ENCODE measurements around the gene SENP3.

Gene SENP3

GRCh38 chr17:7557147-7557764, 4.5 kb upstream of the SENP3 start:
- DNase-seq = no peak

DNA sequence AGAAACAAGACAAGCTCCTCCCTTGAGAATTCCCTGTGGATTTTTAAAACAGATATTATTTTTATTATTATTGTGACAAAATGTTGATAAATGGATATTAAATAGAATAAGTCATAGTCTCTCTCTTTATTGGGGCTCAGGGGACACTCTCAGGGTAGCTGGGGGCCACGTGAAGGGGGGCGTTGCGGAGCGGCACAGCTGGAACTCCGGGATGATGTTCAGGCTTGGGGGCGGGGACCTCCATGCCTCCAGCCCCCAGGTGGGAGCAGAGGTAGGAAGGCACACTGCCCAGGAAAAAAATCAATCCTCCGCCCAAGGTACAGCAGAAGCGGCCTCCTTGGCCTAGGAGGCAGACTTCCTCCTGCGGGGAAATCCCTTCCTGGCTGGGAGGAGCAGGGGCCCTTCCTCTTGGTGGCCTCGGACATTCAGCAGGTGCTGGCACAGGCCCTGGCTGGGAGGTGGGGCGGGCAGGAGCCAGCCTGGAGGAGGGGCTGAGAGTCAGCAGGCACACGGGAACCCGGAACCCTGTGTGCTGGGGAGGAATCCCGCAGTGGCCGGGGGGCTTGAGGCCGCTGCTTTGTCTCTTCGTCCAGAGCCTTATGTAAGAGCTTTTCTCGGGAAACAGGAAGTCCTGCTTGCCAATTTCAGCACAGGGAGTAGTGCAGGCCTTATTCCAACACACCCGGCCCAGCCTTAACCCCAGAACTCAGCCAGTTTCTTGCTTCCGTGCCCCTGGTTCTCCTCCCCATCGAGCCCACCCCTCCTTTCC, 3.8 kb upstream of the SENP3 start:
- DNase-seq = peak; percentile 64 to 74

DNA sequence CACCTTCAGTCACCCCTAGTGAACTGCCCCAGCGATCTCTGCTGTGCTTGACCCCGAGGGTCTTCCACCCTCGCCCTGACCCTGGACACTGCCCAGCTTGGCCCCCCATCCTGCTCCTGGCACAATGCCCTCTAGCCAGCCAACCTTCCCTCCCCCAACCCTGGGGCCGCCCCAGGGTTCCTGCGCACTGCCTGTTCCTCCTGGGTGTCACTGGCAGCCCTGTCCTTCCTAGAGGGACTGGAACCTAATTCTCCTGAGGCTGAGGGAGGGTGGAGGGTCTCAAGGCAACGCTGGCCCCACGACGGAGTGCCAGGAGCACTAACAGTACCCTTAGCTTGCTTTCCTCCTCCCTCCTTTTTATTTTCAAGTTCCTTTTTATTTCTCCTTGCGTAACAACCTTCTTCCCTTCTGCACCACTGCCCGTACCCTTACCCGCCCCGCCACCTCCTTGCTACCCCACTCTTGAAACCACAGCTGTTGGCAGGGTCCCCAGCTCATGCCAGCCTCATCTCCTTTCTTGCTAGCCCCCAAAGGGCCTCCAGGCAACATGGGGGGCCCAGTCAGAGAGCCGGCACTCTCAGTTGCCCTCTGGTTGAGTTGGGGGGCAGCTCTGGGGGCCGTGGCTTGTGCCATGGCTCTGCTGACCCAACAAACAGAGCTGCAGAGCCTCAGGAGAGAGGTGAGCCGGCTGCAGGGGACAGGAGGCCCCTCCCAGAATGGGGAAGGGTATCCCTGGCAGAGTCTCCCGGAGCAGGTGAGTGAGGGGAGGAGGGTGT, 3.0 kb upstream of the SENP3 start, which contains the start of gene TNFSF13:
Gene TNFSF13 (plus strand): TSS at position 207 of the 776 bp plus-strand sequence. CDS start 290 bp downstream, at position 497.
- DNase-seq = peak; percentile 29 to 33

GRCh38 chr17:7559320-7560171, 2.2 kb upstream of the SENP3 start:
- peak in 1 of 2 donors; percentile 5 for DNase-seq

- peak in 1 of 2 donors; percentile 68 for DNase-seq
Observed at GRCh38 chr17:7560172-7561027, 1.3 kb upstream of the SENP3 start.

- DNase-seq = peak; percentile 68 to 90
Observed at GRCh38 chr17:7561028-7561575, 617 bp upstream of the SENP3 start.

GRCh38 chr17:7562208-7562605, 488 bp downstream of the SENP3 start:
- no peak for DNase-seq

GRCh38 chr17:7563115-7563869, 1.6 kb downstream of the SENP3 start:
- no peak for DNase-seq

DNA sequence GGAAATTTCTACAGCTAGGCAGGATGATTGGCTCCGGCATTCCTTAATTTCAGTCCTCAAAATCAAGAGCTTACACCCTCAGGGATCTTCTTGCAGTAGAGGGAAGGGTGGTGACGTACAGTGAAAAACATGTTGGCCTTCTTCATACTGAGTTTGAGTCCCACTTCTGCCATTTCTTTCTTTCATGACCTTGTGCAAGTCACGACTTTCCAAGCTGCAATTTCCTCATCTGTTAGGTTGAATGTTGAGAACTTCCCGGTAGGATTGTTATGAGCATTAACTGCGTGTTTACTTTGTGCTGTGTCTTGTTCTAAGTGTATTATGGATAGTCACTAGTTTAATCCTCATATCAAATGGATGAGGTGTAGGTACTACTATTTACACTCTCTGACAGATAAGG, 7.9 kb downstream of the SENP3 start:
- peak; percentile 71 to 72 for DNase-seq

GRCh38 chr17:7570351-7570750, 8.6 kb downstream of the SENP3 start:
- no peak for DNase-seq

GRCh38 chr17:7572338-7572587, 10.5 kb downstream of the SENP3 start:
- DNase-seq = no peak

GRCh38 chr17:7572588-7573323, 11.0 kb downstream of the SENP3 start:
- DNase-seq = peak; percentile 100

- DNase-seq = peak; percentile 87 to 92
Observed at GRCh38 chr17:7573324-7574080, 11.8 kb downstream of the SENP3 start.

DNA sequence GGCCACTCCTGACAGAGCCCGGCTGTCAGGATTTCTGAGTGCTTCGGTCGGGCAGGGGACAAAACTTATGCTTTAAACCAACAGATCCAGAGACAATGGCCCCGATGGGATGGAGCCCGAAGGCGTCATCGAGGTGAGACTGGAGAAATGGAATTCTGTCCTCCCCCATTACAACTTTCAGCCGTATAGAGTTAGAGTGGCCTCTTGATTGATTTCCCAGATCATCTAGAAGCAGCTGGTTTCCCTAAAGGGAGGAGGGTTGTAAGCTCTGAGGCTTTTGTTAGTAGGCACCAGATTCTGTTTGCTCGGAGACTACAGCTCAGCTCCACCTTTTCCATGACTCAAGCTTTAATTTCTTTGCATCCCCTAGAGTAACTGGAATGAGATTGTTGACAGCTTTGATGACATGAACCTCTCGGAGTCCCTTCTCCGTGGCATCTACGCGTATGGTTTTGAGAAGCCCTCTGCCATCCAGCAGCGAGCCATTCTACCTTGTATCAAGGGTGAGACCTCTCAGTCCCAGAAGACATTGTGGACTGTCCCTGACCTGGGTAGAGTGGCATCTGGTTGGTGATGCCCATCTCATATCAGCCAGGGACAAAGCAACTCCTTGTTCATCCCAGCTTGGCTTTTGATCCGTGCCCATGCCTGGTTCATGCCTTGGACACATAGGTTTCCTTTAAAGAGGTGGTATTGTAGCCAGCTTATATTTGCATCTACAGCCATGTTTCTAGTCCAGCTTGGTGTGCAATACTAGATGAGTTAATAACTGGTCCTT, 12.6 kb downstream of the SENP3 start:
- no peak for DNase-seq

DNA sequence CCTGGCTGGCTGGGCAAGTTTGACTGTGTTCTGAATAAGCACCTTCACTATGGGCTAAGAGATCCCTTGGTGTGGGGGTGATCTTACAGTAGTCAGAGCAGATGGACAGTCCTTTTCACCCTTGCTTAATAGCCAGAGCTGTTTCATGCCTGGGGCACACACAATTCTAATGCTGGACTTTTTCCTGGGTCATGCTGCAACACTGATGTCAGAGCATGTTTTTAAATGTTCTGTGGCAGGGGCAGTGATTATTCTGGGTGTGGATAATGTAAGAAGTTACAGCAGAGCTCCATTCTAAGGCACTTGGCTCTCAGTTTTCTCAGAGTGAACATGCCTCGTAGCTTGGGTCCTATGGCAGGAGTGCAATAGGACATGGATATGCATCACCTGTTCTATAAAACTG, 13.8 kb downstream of the SENP3 start:
- DNase-seq = no peak

- DNase-seq = no peak
Observed at GRCh38 chr17:7575959-7576358, 14.2 kb downstream of the SENP3 start.

DNA sequence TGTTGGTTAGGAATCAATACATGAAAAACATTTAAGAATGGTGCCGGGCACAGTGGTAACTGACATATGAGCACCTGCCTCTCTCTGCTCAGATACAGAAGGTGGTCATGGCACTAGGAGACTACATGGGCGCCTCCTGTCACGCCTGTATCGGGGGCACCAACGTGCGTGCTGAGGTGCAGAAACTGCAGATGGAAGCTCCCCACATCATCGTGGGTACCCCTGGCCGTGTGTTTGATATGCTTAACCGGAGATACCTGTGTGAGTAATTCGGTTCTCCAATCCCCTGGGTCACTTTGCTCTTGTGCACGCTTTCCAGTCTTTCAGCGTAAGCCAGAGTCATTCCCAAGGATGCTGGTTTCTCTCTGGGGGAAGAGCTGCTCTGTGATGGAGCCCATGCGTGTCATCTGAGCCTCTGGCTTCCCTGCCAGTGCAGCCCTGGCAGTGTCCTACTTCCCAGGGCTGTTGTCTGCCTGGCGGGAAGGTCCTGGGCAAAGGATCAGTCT, 14.8 kb downstream of the SENP3 start:
- no peak for DNase-seq

Measured in inflammatory macrophage treated with lipopolysaccharide for 1 hour (primary cell).